ENCODE measurements around the gene PLSCR1.
"Not testable (repeated sequence)": the region's sequence is repeated elsewhere in the genome, so short reads cannot be mapped to it uniquely, and the experiment has no call there.

- not testable (repeated sequence) for TF ChIP-seq CTCF (IDR thresholded peaks at IDR 0.05; ENCODE audit: insufficient read depth, low read length); REST (IDR thresholded peaks at IDR 0.05; ENCODE audit: insufficient replicate concordance, low read depth); POLR2AphosphoS5 (IDR thresholded peaks at IDR 0.05; ENCODE audit: low read depth); GABPA (IDR thresholded peaks at IDR 0.05; ENCODE audit: low read depth)
These were observed 21.9 kb downstream of the PLSCR1 start for GRCh38 chr3:146522174-146523158.

Measured in HL-60 (cell line).